Neural cell (in vitro differentiated cells): ENCODE data around the gene SCN8A.

Source experiments
- EP300 ChIP-seq: fragments of 450-650 bp; conservative IDR thresholded peaks from 2 replicates; pipeline ENCODE4 v1.6.1; 2014; ENCODE audit warnings: antibody characterized with exemption, mild to moderate bottlenecking, moderate library complexity; ENCODE audit not compliant: poor library complexity, severe bottlenecking
- EZH2 ChIP-seq: fragments of 200-600, 300-800 bp; shearing (Covaris generic), sonication (generic); IDR thresholded peaks from 2 replicates; pipeline ENCODE4 v1.6.1; 2014; ENCODE audit warnings: antibody characterized with exemption, low read length, borderline replicate concordance, mild to moderate bottlenecking; ENCODE audit not compliant: insufficient read depth, poor library complexity, severe bottlenecking
- POLR2AphosphoS5 ChIP-seq: IDR thresholded peaks from 2 replicates; pipeline ENCODE4 v1.6.1; 2012
- SMC3 ChIP-seq: fragments of 450-650 bp; conservative IDR thresholded peaks from 2 replicates; pipeline ENCODE4 v1.6.1; 2014; ENCODE audit warnings: antibody characterized with exemption, mild to moderate bottlenecking, moderate library complexity; ENCODE audit not compliant: poor library complexity
- TAF1 ChIP-seq: IDR thresholded peaks from 2 replicates; pipeline ENCODE4 v1.6.1; 2012; ENCODE audit warnings: low read depth
- TF ChIP-seq, protein P1 (sequence below): fragments of 450-650 bp; IDR thresholded peaks from 2 replicates; pipeline ENCODE4 v1.5.1; 2014; ENCODE audit warnings: antibody characterized with exemption, mild to moderate bottlenecking, moderate library complexity; ENCODE audit not compliant: poor library complexity, severe bottlenecking

DNA sequence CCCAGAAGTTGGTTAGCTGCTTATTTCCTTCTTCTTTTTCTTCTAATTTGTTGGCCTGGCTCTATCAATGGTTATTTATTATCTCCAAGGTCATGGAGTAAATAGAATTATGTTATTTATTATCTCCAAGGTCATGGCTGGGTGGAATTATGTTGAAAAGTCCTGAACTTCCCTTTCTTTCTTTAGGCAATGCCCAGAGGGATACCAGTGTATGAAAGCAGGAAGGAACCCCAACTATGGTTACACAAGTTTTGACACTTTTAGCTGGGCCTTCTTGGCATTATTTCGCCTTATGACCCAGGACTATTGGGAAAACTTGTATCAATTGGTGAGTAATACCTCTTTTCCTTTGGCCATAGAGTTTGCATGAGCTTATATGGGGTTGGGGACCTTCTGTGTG, 111.6 kb downstream of the SCN8A start:
- TF ChIP-seq, protein P1, sequence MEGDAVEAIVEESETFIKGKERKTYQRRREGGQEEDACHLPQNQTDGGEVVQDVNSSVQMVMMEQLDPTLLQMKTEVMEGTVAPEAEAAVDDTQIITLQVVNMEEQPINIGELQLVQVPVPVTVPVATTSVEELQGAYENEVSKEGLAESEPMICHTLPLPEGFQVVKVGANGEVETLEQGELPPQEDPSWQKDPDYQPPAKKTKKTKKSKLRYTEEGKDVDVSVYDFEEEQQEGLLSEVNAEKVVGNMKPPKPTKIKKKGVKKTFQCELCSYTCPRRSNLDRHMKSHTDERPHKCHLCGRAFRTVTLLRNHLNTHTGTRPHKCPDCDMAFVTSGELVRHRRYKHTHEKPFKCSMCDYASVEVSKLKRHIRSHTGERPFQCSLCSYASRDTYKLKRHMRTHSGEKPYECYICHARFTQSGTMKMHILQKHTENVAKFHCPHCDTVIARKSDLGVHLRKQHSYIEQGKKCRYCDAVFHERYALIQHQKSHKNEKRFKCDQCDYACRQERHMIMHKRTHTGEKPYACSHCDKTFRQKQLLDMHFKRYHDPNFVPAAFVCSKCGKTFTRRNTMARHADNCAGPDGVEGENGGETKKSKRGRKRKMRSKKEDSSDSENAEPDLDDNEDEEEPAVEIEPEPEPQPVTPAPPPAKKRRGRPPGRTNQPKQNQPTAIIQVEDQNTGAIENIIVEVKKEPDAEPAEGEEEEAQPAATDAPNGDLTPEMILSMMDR = no peak
- TF ChIP-seq SMC3 (no peak), EZH2 (no peak), EP300 (no peak), POLR2AphosphoS5 (no peak), TAF1 (no peak)
